HepG2 (cell line): ENCODE measurements around the gene DSC2. TPM values are rescaled to one million over a fixed set of nuclear protein-coding genes. Genes with fewer than 3 reads are reported as not detected.
"Not testable (repeated sequence)": the region's sequence is repeated elsewhere in the genome, so short reads cannot be mapped to it uniquely, and the experiment has no call there.

Experiments
- ATAC-seq: fragments of 200-7000 bp; cut with Tn5 transposase; 3 replicates; pipeline ENCODE4 v1.9.1; 2020; ENCODE audit warnings: mild to moderate bottlenecking, moderate library complexity
- BruUV-seq: library from RNA; stranded (reverse); fragments of 400-500 nt; replicated peaks from 2 replicates; lab custom pipeline; 2021; lab: Mats Ljungman, UMichigan
- CTCF ChIA-PET: fragments of 300-600 bp; formaldehyde crosslinking; extraction: SDS; loops from one replicate; lab custom pipeline; 2021; ENCODE audit warnings: low total read pairs, inconsistent platforms, low intra/inter-chr PET ratio; lab: Yijun Ruan, JAX
- POLR2A ChIA-PET: fragments of 350-600 bp; sonication (Branson Sonifier 250); formaldehyde crosslinking; loops from one replicate; lab custom pipeline; 2020; ENCODE audit warnings: antibody characterized with exemption, inconsistent platforms; lab: Yijun Ruan, JAX
- DNase-seq: peaks from one replicate; pipeline ENCODE4 v3.0.0-alpha.2; 2015; ENCODE audit warnings: low spot score
- FAIRE-seq: peaks from 3 replicates; lab custom pipeline; 2011; peaks lifted over from hg19 to GRCh38; lab: Jason Lieb, UNC
- H2AFZ ChIP-seq: one replicate; pipeline ENCODE4 v1.6.1; 2011; ENCODE audit warnings: low read length, inconsistent platforms
- H3K27ac ChIP-seq: fragments of 300-600 bp; 3 replicates; pipeline ENCODE4 v1.8.0; 2011; ENCODE audit warnings: mixed run types, mild to moderate bottlenecking, mixed read lengths, low read length, inconsistent platforms; ENCODE audit not compliant: insufficient read depth; ENCODE audit errors: extremely low read length
- H3K27me3 ChIP-seq, 2 experiments: fragments of 200-600 bp in 1 of 2; 2 replicates in 1 of 2; 3 replicates in 1 of 2; pipeline versions ENCODE4 v1.6.0 to v1.8.0; 2011; ENCODE audit warnings: low read length in 2 of 2, mild to moderate bottlenecking in 2 of 2, moderate library complexity in 2 of 2, inconsistent platforms in 1 of 2; ENCODE audit not compliant: insufficient read depth in 2 of 2, control insufficient read depth in 1 of 2
- H3K36me3 ChIP-seq, 2 experiments: fragments of 200-600 bp in 1 of 2; replicated peaks in 1 of 2; 2 replicates in 1 of 2; 3 replicates in 1 of 2; pipeline versions ENCODE4 v1.5.1 to v1.8.0; 2011; ENCODE audit warnings: low read length in 2 of 2, inconsistent platforms in 1 of 2; ENCODE audit not compliant: insufficient read depth in 2 of 2, control insufficient read depth in 1 of 2
- H3K4me1 ChIP-seq: 2 replicates; pipeline ENCODE4 v1.5.1; 2012; ENCODE audit warnings: low read length, inconsistent platforms; ENCODE audit not compliant: insufficient read depth
- H3K4me2 ChIP-seq: 2 replicates; pipeline ENCODE4 v1.6.0; 2011; ENCODE audit warnings: low read depth, low read length, inconsistent platforms
- H3K4me3 ChIP-seq, 3 experiments: fragments of 200-600 bp in 1 of 3; sonication (generic), shearing (Covaris generic) in 1 of 3; replicated peaks in 1 of 3; 2 replicates each; pipeline ENCODE4 v1.5.1; 2011 to 2016; ENCODE audit warnings: low read length in 3 of 3, inconsistent platforms in 2 of 3, low read depth in 2 of 3, mild to moderate bottlenecking in 2 of 3, control low read depth in 1 of 3, mixed read lengths in 1 of 3; ENCODE audit not compliant: insufficient read depth in 1 of 3
- H3K79me2 ChIP-seq: one replicate; pipeline ENCODE4 v1.6.1; 2011; ENCODE audit warnings: low read length, inconsistent platforms; ENCODE audit not compliant: insufficient read depth
- H3K9ac ChIP-seq: 2 replicates; pipeline ENCODE4 v1.6.0; 2011; ENCODE audit warnings: mild to moderate bottlenecking, low read depth, low read length, inconsistent platforms; ENCODE audit not compliant: insufficient read depth
- H3K9me3 ChIP-seq: 2 replicates; pipeline ENCODE4 v1.5.1; 2012; ENCODE audit warnings: mild to moderate bottlenecking, low read length
- H4K20me1 ChIP-seq: 2 replicates; pipeline ENCODE4 v1.6.0; 2011; ENCODE audit warnings: inconsistent platforms, mild to moderate bottlenecking, low read length, moderate library complexity; ENCODE audit not compliant: insufficient read depth
- SKIL ChIP-seq: sonication (generic); formaldehyde crosslinking; IDR thresholded peaks from 2 replicates; pipeline ENCODE4 v1.8.0; 2022; ENCODE audit warnings: missing genetic modification reagents, mild to moderate bottlenecking, moderate library complexity, borderline replicate concordance
- ZHX2 ChIP-seq, 2 experiments: sonication (generic) in 1 of 2; formaldehyde crosslinking in 1 of 2; IDR thresholded peaks; 2 replicates each; pipeline versions ENCODE4 v1.6.1 to v1.9.0; 2014 to 2022; ENCODE audit warnings: antibody characterized with exemption in 1 of 2, borderline replicate concordance in 1 of 2, inconsistent platforms in 1 of 2, low read depth in 1 of 2, missing genetic modification reagents in 1 of 2
- ZNF414 ChIP-seq: sonication (generic); formaldehyde crosslinking; IDR thresholded peaks from 2 replicates; pipeline ENCODE4 v1.5.0; 2020; ENCODE audit warnings: missing genetic modification reagents
- ZNF710 ChIP-seq: sonication (generic); formaldehyde crosslinking; IDR thresholded peaks from 2 replicates; pipeline ENCODE4 v1.5.0; 2020; ENCODE audit warnings: mild to moderate bottlenecking, missing genetic modification reagents, borderline replicate concordance
- whole genome bisulfite sequencing: methylation state at CpG from one replicate; pipeline ENCODE4 v1.1.6; 2017; ENCODE audit warnings: low lambda C conversion rate; 5-methylcytosine and 5-hydroxymethylcytosine counted together
- in situ Hi-C: cut with HindIII; loops from 2 replicates; pipeline ENCODE4 v1.10.0; 2017; ENCODE audit warnings: low pct_unique_long_range_greater_than_20kb; ENCODE audit not compliant: extremely low pct_ligation_motif_present
- intact Hi-C: fragments of 100-400 bp; cut with micrococcal nuclease; formaldehyde crosslinking; loops from one replicate; pipeline ENCODE4 v1.10.0; 2022; ENCODE audit not compliant: unreplicated experiment
- polyA plus RNA-seq, 8 experiments: library from polyadenylated mRNA; depleted of rRNA in 3 of 8; stranded (reverse) in 7 of 8; unstranded in 1 of 8; fragments of >200 nt; fragmentation: Illumina TruSeq in 4 of 8; extraction: Trizol in 4 of 8; gene quantifications; 2 replicates each; pipeline versions ENCODE4 v1.2.1 to v1.2.3, GENCODE V29; 2011 to 2016; ENCODE audit warnings: low read depth in 4 of 8, missing spikeins in 1 of 8, mixed read lengths in 1 of 8; ENCODE audit not compliant: insufficient read depth in 1 of 8
- total RNA-seq, 5 experiments: library from RNA; depleted of rRNA; stranded (reverse); fragments of >200 nt; fragmentation: Illumina TruSeq; extraction: Trizol; gene quantifications; 2 replicates each; pipeline ENCODE4 v1.2.3, GENCODE V29; 2016; ENCODE audit warnings: low read depth in 1 of 5

The DSC2 gene
- total and polyA plus RNA-seq, 2 of the 13 experiments (the other 11 are each of a cell fraction or from before 2014, with no cell fraction given), result 7.2 to 24.9 TPM

- H2AFZ ChIP-seq, H3K27me3 ChIP-seq, intact Hi-C loops, in situ Hi-C loops, H3K36me3 ChIP-seq, H3K9ac ChIP-seq, H3K4me2 ChIP-seq, BruUV-seq, H3K79me2 ChIP-seq, H3K27ac ChIP-seq, H4K20me1 ChIP-seq, H3K9me3 ChIP-seq, FAIRE-seq, DNase-seq, POLR2A ChIA-PET, H3K4me1 ChIP-seq, H3K4me3 ChIP-seq, ATAC-seq, CTCF ChIA-PET: not testable (repeated sequence)
- WGBS, result 56% methylated on average over 2 of the region's 2 CpGs
Observed at GRCh38 chr18:31123125-31123524, 20.9 kb upstream of the DSC2 start.

- FAIRE-seq (no peak), DNase-seq (no peak), ATAC-seq (no peak)
- H3K4me3 ChIP-seq, result no peak overlapping the region
- in situ Hi-C loops (no loop called here), intact Hi-C loops (no loop called here)
- CTCF ChIA-PET, result no interaction called here
- no peaks in the 10 kb centered on the region for H3K9me3 ChIP-seq
- POLR2A ChIA-PET, result no interaction called here
- no peak overlapping the region for H3K4me2 ChIP-seq
- no peaks in the 10 kb centered on the region for H3K36me3 ChIP-seq
- no peaks in the 10 kb centered on the region for H3K27me3 ChIP-seq
- 21% methylated on average over 2 of the region's 2 CpGs for WGBS
- H3K4me1 ChIP-seq, result no peaks in the 10 kb centered on the region
- H2AFZ ChIP-seq, result no peak overlapping the region
- H4K20me1 ChIP-seq, result no peaks in the 10 kb centered on the region
- no peaks in the 10 kb centered on the region for H3K79me2 ChIP-seq
- no peak overlapping the region for H3K9ac ChIP-seq
- BruUV-seq, result no TSS peak
- no peak overlapping the region for H3K27ac ChIP-seq
- TF ChIP-seq ZNF710 (CRISPR knock-in tag), result no peak
- TF ChIP-seq ZNF414, result no peak
- no peak for TF ChIP-seq ZHX2 (IDR thresholded peaks at IDR 0.05; ENCODE audit: low read depth)
- TF ChIP-seq ZHX2 (CRISPR knock-in tag; IDR thresholded peaks at IDR 0.05; ENCODE audit: borderline replicate concordance), result no peak
- TF ChIP-seq SKIL, result no peak
Observed at GRCh38 chr18:31120594-31120993, 18.4 kb upstream of the DSC2 start.
